SU-DHL-6 (cell line): ENCODE data around the gene GPC3.

Experiments
- H2AFZ ChIP-seq: fragments of 200-600 bp; sonication (generic); 2 replicates; pipeline ENCODE4 v1.6.1; 2014; ENCODE audit warnings: low read depth, mild to moderate bottlenecking, moderate library complexity, mixed read lengths, antibody characterized with exemption, low read length; ENCODE audit not compliant: severe bottlenecking
- H3F3A ChIP-seq: fragments of 200-600 bp; shearing (Covaris generic); 2 replicates; pipeline ENCODE4 v1.6.0; 2016; ENCODE audit warnings: antibody characterized with exemption, mild to moderate bottlenecking; ENCODE audit not compliant: insufficient read depth
- H3K27ac ChIP-seq: fragments of 200-600 bp; sonication (generic); 2 replicates; pipeline ENCODE4 v1.5.1; 2016; ENCODE audit warnings: low read depth, mild to moderate bottlenecking, low read length, moderate library complexity, mixed read lengths
- H3K27me3 ChIP-seq: fragments of 200-600 bp; sonication (generic), shearing (Covaris generic); 2 replicates; pipeline ENCODE4 v1.6.0; 2014; ENCODE audit warnings: mild to moderate bottlenecking, low read length
- H3K36me3 ChIP-seq: fragments of 200-600 bp; sonication (generic); 2 replicates; pipeline ENCODE4 v1.6.1; 2014; ENCODE audit warnings: mild to moderate bottlenecking, low read length, mixed read lengths
- H3K4me2 ChIP-seq: fragments of 300-600, 200-600 bp; shearing (Covaris generic), sonication (generic); 2 replicates; pipeline ENCODE4 v1.6.0; 2014; ENCODE audit warnings: low read length, low read depth, mild to moderate bottlenecking; ENCODE audit not compliant: poor library complexity, severe bottlenecking
- H3K4me3 ChIP-seq: fragments of 200-600 bp; sonication (generic); 2 replicates; pipeline ENCODE4 v1.5.1; 2014; ENCODE audit warnings: antibody characterized with exemption, low read length, mild to moderate bottlenecking, mixed read lengths; ENCODE audit not compliant: insufficient read depth, poor library complexity, severe bottlenecking
- H3K79me2 ChIP-seq: fragments of 200-600 bp; sonication (generic); 2 replicates; pipeline ENCODE4 v1.6.1; 2014; ENCODE audit warnings: mild to moderate bottlenecking, low read length, moderate library complexity; ENCODE audit not compliant: insufficient read depth
- H3K9ac ChIP-seq: fragments of 200-600 bp; sonication (generic); 2 replicates; pipeline ENCODE4 v1.7.0; 2014; ENCODE audit warnings: mild to moderate bottlenecking, low read length
- H3K9me2 ChIP-seq: fragments of 200-600 bp; sonication (generic); replicated peaks from 2 replicates; pipeline ENCODE4 v1.6.1; 2014; ENCODE audit warnings: low read length; ENCODE audit not compliant: insufficient read depth
- H3K9me3 ChIP-seq: fragments of 200-600 bp; sonication (generic); 2 replicates; pipeline ENCODE4 v1.6.1; 2014; ENCODE audit warnings: low read length, mixed read lengths; ENCODE audit not compliant: insufficient read depth
- H4K20me1 ChIP-seq: fragments of 200-600 bp; sonication (generic); 2 replicates; pipeline ENCODE4 v1.6.1; 2014; ENCODE audit warnings: low read depth, mild to moderate bottlenecking, antibody characterized with exemption, low read length, moderate library complexity, mixed read lengths
- EZH2phosphoT487 ChIP-seq: fragments of 200-600 bp; sonication (generic), shearing (Covaris generic); conservative IDR thresholded peaks from 2 replicates; pipeline ENCODE4 v1.6.1; 2018; ENCODE audit warnings: mild to moderate bottlenecking, antibody characterized with exemption, low read length, moderate library complexity, mixed read lengths
- TF ChIP-seq, protein P1 (sequence below): fragments of 200-600 bp; sonication (generic); IDR thresholded peaks from one replicate; pipeline ENCODE4 v1.5.1; 2017; ENCODE audit warnings: antibody characterized with exemption, mild to moderate bottlenecking, low read length, moderate library complexity; ENCODE audit not compliant: insufficient read depth, poor library complexity, severe bottlenecking

Gene GPC3

DNA sequence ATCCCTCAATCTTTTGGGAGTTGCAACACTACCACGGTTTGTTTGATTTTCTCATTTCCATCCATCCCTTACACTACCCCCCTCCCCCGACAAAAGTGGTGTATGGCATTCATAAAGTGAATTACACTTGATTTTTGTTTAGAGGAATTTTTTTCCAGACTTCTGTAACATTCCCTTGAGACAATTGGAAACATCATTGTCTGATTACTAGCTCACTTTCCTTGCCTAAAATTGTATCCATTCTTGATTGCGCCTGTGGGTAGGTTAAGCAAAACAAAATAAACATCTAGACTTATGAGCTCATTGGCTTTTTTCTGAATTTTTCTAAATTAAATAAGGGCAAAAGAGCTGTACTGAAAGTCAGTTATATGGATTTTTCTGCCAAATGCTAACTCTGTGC, 3.5 kb downstream of the GPC3 start:
- TF ChIP-seq, protein P1, sequence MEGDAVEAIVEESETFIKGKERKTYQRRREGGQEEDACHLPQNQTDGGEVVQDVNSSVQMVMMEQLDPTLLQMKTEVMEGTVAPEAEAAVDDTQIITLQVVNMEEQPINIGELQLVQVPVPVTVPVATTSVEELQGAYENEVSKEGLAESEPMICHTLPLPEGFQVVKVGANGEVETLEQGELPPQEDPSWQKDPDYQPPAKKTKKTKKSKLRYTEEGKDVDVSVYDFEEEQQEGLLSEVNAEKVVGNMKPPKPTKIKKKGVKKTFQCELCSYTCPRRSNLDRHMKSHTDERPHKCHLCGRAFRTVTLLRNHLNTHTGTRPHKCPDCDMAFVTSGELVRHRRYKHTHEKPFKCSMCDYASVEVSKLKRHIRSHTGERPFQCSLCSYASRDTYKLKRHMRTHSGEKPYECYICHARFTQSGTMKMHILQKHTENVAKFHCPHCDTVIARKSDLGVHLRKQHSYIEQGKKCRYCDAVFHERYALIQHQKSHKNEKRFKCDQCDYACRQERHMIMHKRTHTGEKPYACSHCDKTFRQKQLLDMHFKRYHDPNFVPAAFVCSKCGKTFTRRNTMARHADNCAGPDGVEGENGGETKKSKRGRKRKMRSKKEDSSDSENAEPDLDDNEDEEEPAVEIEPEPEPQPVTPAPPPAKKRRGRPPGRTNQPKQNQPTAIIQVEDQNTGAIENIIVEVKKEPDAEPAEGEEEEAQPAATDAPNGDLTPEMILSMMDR, result no peak
- no peak for TF ChIP-seq EZH2phosphoT487
- H3K9ac ChIP-seq, result no peak overlapping the region
- no peaks in the 10 kb centered on the region for H3K27me3 ChIP-seq

DNA sequence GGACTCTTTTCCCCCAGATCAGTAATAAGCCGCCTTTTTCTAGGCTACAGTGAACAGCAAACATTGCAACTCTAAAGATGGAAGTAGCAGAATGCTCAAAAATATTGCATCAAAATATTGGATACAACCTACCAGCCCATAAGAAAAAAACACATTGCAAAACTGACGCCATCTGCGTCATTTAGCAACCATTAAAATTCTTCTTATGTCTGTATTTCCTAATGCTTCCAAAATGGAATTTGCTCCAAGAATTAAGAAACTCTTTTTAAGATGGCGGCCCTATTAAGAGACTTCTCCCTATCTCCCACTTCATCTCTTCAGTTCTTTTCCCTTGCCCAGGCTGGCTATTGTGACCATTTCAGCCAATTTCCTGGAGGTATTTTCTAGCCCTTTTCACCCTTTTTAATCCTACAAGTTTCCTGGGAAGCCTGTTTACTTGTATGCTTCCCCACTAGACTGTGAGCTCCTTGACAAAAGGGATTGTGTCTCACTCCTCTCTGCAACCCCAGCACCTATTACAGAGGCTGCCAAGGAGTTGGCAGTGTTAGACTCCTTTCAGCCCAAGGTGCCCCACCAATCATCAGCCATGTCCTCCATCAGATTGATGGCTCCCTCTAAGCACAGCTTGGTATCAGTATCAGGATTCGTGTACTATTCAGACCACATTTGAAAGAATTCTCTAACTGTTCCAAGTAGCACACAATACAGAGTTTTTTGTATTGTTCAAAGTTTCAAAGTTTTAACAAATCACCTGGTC, 4.4 kb downstream of the GPC3 start:
- H3K4me2 ChIP-seq, result no peak overlapping the region
- no peak overlapping the region for H3K27ac ChIP-seq
- no peaks in the 10 kb centered on the region for H3K79me2 ChIP-seq
- no peaks in the 10 kb centered on the region for H3K36me3 ChIP-seq
- H3K9me2 ChIP-seq, result no peaks in the 10 kb centered on the region
- no peak overlapping the region for H3K4me3 ChIP-seq
- H3K9me3 ChIP-seq, result no peaks in the 10 kb centered on the region
- no peaks in the 10 kb centered on the region for H4K20me1 ChIP-seq
- H2AFZ ChIP-seq, result no peak overlapping the region
- TF ChIP-seq EZH2phosphoT487, result no peak
- TF ChIP-seq, protein P1, result no peak
- no peaks in the 10 kb centered on the region for H3K27me3 ChIP-seq
- no peak overlapping the region for H3K9ac ChIP-seq
- no peaks in the 10 kb centered on the region for H3F3A ChIP-seq

More for the DNA sequence above, 3.5 kb downstream of the GPC3 start:
- Histone ChIP-seq H3K9me2 (no peaks in the 10 kb centered on the region), H3K4me3 (no peak overlapping the region), H3K79me2 (no peaks in the 10 kb centered on the region), H3F3A (no peaks in the 10 kb centered on the region), H3K9me3 (no peaks in the 10 kb centered on the region), H3K36me3 (no peaks in the 10 kb centered on the region), H4K20me1 (no peaks in the 10 kb centered on the region), H3K4me2 (no peak overlapping the region), H2AFZ (no peak overlapping the region), H3K27ac (no peak overlapping the region)

DNA sequence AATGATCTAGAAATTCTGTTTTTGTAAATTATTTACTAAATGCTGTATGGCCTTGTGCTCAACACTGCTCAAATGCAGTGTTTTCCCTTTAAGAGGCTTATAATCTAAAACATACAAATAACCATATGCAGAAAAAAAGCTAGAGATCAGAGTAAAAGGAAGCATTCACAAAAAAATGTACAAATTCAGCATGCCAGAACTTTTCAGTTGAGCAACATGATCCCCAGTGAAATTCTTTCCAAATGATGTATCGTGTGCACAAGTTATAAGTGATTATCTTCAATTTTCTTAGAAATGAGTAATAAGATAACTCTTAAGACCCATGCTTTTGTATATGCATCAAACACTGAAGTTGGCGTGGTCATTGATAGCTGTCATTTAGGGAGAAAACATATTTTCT, 5.0 kb downstream of the GPC3 start:
- H3K27me3 ChIP-seq, result no peaks in the 10 kb centered on the region
- no peak overlapping the region for H3K9ac ChIP-seq
- H3K9me3 ChIP-seq, result no peaks in the 10 kb centered on the region

More for the DNA sequence above, 5.0 kb downstream of the GPC3 start:
- no peaks in the 10 kb centered on the region for H4K20me1 ChIP-seq
- H3K27ac ChIP-seq, result no peak overlapping the region
- H3F3A ChIP-seq, result no peaks in the 10 kb centered on the region
- no peaks in the 10 kb centered on the region for H3K9me2 ChIP-seq
- TF ChIP-seq EZH2phosphoT487, result no peak
- TF ChIP-seq, protein P1, result no peak
- H2AFZ ChIP-seq, result no peak overlapping the region
- H3K36me3 ChIP-seq, result no peaks in the 10 kb centered on the region
- no peak overlapping the region for H3K4me3 ChIP-seq
- no peaks in the 10 kb centered on the region for H3K79me2 ChIP-seq
- H3K4me2 ChIP-seq, result no peak overlapping the region
